Fibroblast of lung (primary cell): ENCODE results near the gene UBAP2.

Source experiments
- CTCF ChIP-seq, 2 donors: IDR thresholded peaks in 1 of 2; conservative IDR thresholded peaks in 1 of 2; 1 replicate in 1 of 2; 2 replicates in 1 of 2; pipeline ENCODE4 v1.5.1; 2011 to 2012; ENCODE audit warnings: low read length in 2 of 2, control low read depth in 1 of 2, inconsistent platforms in 1 of 2, low read depth in 1 of 2, mild to moderate bottlenecking in 1 of 2
- EZH2 ChIP-seq: IDR thresholded peaks from 2 replicates; pipeline ENCODE4 v1.5.1; 2012; ENCODE audit warnings: low read length, control low read depth, mild to moderate bottlenecking; ENCODE audit errors: missing control alignments

- TF ChIP-seq CTCF (conservative IDR thresholded peaks at IDR 0.05 in 1 of 2, IDR thresholded peaks at IDR 0.05 in 1 of 2; ENCODE audit: low read depth in 1 of 2, low read length in 2 of 2) (no peak), EZH2 (no peak)
Measured at GRCh38 chr9:33893861-33894260, 154.8 kb downstream of the UBAP2 start.
